Measurements from ENCODE around the gene NAALAD2. TPM values are rescaled to one million over a fixed set of nuclear protein-coding genes. Genes with fewer than 3 reads are reported as not detected.

NAALAD2 gene
- total RNA-seq, 3 donors from 2014 or later, result 0.73 to 1.2 (median 0.92) TPM

GRCh38 chr11:90216611-90217010 lies 82.1 kb downstream of the NAALAD2 start:
- no peak for DNase-seq
- Histone ChIP-seq H3K4me1 (ENCODE audit: low read depth) (peaks cover 15% of the 10 kb centered on the region), H3K9me3 (no peaks in the 10 kb centered on the region), H3K4me3 (no peak overlapping the region), H3K36me3 (ENCODE audit: low read depth) (no peaks in the 10 kb centered on the region)
- intact Hi-C loops (cut with DNase I, micrococcal nuclease), result no loop called here
- no peak for ATAC-seq
- TF ChIP-seq CTCF (IDR thresholded peaks at IDR 0.05), result no peak

- no peak for DNase-seq
- no peak for TF ChIP-seq CTCF (IDR thresholded peaks at IDR 0.05)
- Histone ChIP-seq H3K4me3 (no peak overlapping the region), H3K36me3 (ENCODE audit: low read depth) (no peaks in the 10 kb centered on the region), H3K9me3 (no peaks in the 10 kb centered on the region), H3K4me1 (ENCODE audit: low read depth) (peaks cover 15% of the 10 kb centered on the region)
- ATAC-seq, result no peak
- intact Hi-C loops (cut with DNase I, micrococcal nuclease), result no loop called here
Measured at GRCh38 chr11:90218606-90219005, 84.1 kb downstream of the NAALAD2 start.

- no peaks in the 10 kb centered on the region for H3K36me3 ChIP-seq (ENCODE audit: low read depth)
- no peaks in the 10 kb centered on the region for H3K9me3 ChIP-seq
- no peak overlapping the region for H3K4me3 ChIP-seq
- TF ChIP-seq CTCF (IDR thresholded peaks at IDR 0.05), result no peak
- H3K4me1 ChIP-seq (ENCODE audit: low read depth), result peaks cover 15% of the 10 kb centered on the region
- ATAC-seq (no peak), DNase-seq (no peak)
- intact Hi-C loops (cut with DNase I, micrococcal nuclease), result no loop called here
Measured at GRCh38 chr11:90219438-90219837, 85.0 kb downstream of the NAALAD2 start.

GRCh38 chr11:90220391-90220790 lies 85.9 kb downstream of the NAALAD2 start:
- intact Hi-C loops (cut with DNase I, micrococcal nuclease), result no loop called here
- no peak for TF ChIP-seq CTCF (IDR thresholded peaks at IDR 0.05)
- no peaks in the 10 kb centered on the region for H3K9me3 ChIP-seq
- ATAC-seq (no peak), DNase-seq (no peak)
- H3K4me1 ChIP-seq (ENCODE audit: low read depth), result peaks cover 15% of the 10 kb centered on the region
- no peak overlapping the region for H3K4me3 ChIP-seq
- no peaks in the 10 kb centered on the region for H3K36me3 ChIP-seq (ENCODE audit: low read depth)

GRCh38 chr11:90221803-90222458 lies 87.5 kb downstream of the NAALAD2 start:
- H3K36me3 ChIP-seq (ENCODE audit: low read depth), result no peaks in the 10 kb centered on the region
- peaks cover 15% of the 10 kb centered on the region for H3K4me1 ChIP-seq (ENCODE audit: low read depth)
- no peaks in the 10 kb centered on the region for H3K9me3 ChIP-seq
- no peak for ATAC-seq
- intact Hi-C loops (cut with DNase I, micrococcal nuclease), result no loop called here
- no peak for DNase-seq
- TF ChIP-seq CTCF (IDR thresholded peaks at IDR 0.05), result no peak
- H3K4me3 ChIP-seq, result peak overlapping the region; percentile 89
